ENCODE data around the gene NPL.
A peak's percentile ranks its signal among the peaks of the same experiment; 100 is the strongest.

Gene NPL

GRCh38 chr1:182789138-182790076 lies at the start of gene NPL:
TSS of gene NPL (plus strand) at chr1:182789773. CDS start at chr1:182794372, 4,599 bp downstream.
- peak; percentile 35 for DNase-seq
- in situ Hi-C loops (cut with HindIII; ENCODE audit: low pct_ligation_motif_present, low pct_unique_long_range_greater_than_20kb, low sequenced_read_pairs), result loop anchor here (10.0 kb wide), 1 partner anchor 195 kb away; no protein-coding TSS in a partner anchor

GRCh38 chr1:182740120-182740519 lies 49.5 kb upstream of the NPL start:
- in situ Hi-C loops (cut with HindIII; ENCODE audit: low pct_ligation_motif_present, low pct_unique_long_range_greater_than_20kb, low sequenced_read_pairs), result no loop called here
- DNase-seq, result no peak

- in situ Hi-C loops (cut with HindIII; ENCODE audit: low pct_ligation_motif_present, low pct_unique_long_range_greater_than_20kb, low sequenced_read_pairs), result no loop called here
- DNase-seq, result no peak
Observed at GRCh38 chr1:182742780-182743179, 46.8 kb upstream of the NPL start.

GRCh38 chr1:182752077-182752988 lies 37.2 kb upstream of the NPL start:
- in situ Hi-C loops (cut with HindIII; ENCODE audit: low pct_ligation_motif_present, low pct_unique_long_range_greater_than_20kb, low sequenced_read_pairs), result no loop called here
- no peak for DNase-seq

GRCh38 chr1:182754087-182754486 lies 35.5 kb upstream of the NPL start:
- in situ Hi-C loops (cut with HindIII; ENCODE audit: low pct_ligation_motif_present, low pct_unique_long_range_greater_than_20kb, low sequenced_read_pairs), result no loop called here
- DNase-seq, result no peak

- no peak for DNase-seq
- in situ Hi-C loops (cut with HindIII; ENCODE audit: low pct_ligation_motif_present, low pct_unique_long_range_greater_than_20kb, low sequenced_read_pairs), result no loop called here
Observed at GRCh38 chr1:182754543-182755314, 34.8 kb upstream of the NPL start.

GRCh38 chr1:182755632-182756031 lies 33.9 kb upstream of the NPL start:
- no peak for DNase-seq
- in situ Hi-C loops (cut with HindIII; ENCODE audit: low pct_ligation_motif_present, low pct_unique_long_range_greater_than_20kb, low sequenced_read_pairs), result no loop called here

GRCh38 chr1:182756423-182756822 lies 33.1 kb upstream of the NPL start:
- DNase-seq, result no peak
- in situ Hi-C loops (cut with HindIII; ENCODE audit: low pct_ligation_motif_present, low pct_unique_long_range_greater_than_20kb, low sequenced_read_pairs), result no loop called here

- in situ Hi-C loops (cut with HindIII; ENCODE audit: low pct_ligation_motif_present, low pct_unique_long_range_greater_than_20kb, low sequenced_read_pairs), result no loop called here
- DNase-seq, result no peak
Observed at GRCh38 chr1:182761396-182762395, 27.9 kb upstream of the NPL start.

- in situ Hi-C loops (cut with HindIII; ENCODE audit: low pct_ligation_motif_present, low pct_unique_long_range_greater_than_20kb, low sequenced_read_pairs), result no loop called here
Observed at GRCh38 chr1:182762536-182762935, 27.0 kb upstream of the NPL start.

GRCh38 chr1:182764029-182764727 lies 25.4 kb upstream of the NPL start:
- DNase-seq, result no peak
- in situ Hi-C loops (cut with HindIII; ENCODE audit: low pct_ligation_motif_present, low pct_unique_long_range_greater_than_20kb, low sequenced_read_pairs), result no loop called here

More at GRCh38 chr1:182762536-182762935, 27.0 kb upstream of the NPL start:
- no peak for DNase-seq

GRCh38 chr1:182765391-182765790 lies 24.2 kb upstream of the NPL start:
- in situ Hi-C loops (cut with HindIII; ENCODE audit: low pct_ligation_motif_present, low pct_unique_long_range_greater_than_20kb, low sequenced_read_pairs), result no loop called here

GRCh38 chr1:182766050-182766449 lies 23.5 kb upstream of the NPL start:
- in situ Hi-C loops (cut with HindIII; ENCODE audit: low pct_ligation_motif_present, low pct_unique_long_range_greater_than_20kb, low sequenced_read_pairs), result no loop called here
- DNase-seq, result no peak

More at GRCh38 chr1:182765391-182765790, 24.2 kb upstream of the NPL start:
- DNase-seq, result no peak

GRCh38 chr1:182766881-182767645 lies 22.5 kb upstream of the NPL start:
- in situ Hi-C loops (cut with HindIII; ENCODE audit: low pct_ligation_motif_present, low pct_unique_long_range_greater_than_20kb, low sequenced_read_pairs), result no loop called here
- DNase-seq, result no peak

- in situ Hi-C loops (cut with HindIII; ENCODE audit: low pct_ligation_motif_present, low pct_unique_long_range_greater_than_20kb, low sequenced_read_pairs), result no loop called here
Observed at GRCh38 chr1:182768963-182769362, 20.6 kb upstream of the NPL start.

GRCh38 chr1:182770232-182770631 lies 19.3 kb upstream of the NPL start:
- in situ Hi-C loops (cut with HindIII; ENCODE audit: low pct_ligation_motif_present, low pct_unique_long_range_greater_than_20kb, low sequenced_read_pairs), result no loop called here
- DNase-seq, result no peak

More at GRCh38 chr1:182768963-182769362, 20.6 kb upstream of the NPL start:
- no peak for DNase-seq

All from ACHN (cell line).